K562 (cell line): Measurements from ENCODE around the gene C3orf70. TPM values are rescaled to one million over a fixed set of nuclear protein-coding genes. Genes with fewer than 3 reads are reported as not detected.

Experiments used
- ATAC-seq: fragments of 200-7000 bp; cut with Tn5 transposase; 3 replicates; pipeline ENCODE4 v1.9.1; 2020; ENCODE audit warnings: moderate library complexity
- BruUV-seq: library from RNA; stranded (reverse); fragments of 400-500 nt; replicated peaks from 2 replicates; lab custom pipeline; 2021; lab: Mats Ljungman, UMichigan
- CTCF ChIA-PET: fragments of 300-600 bp; formaldehyde crosslinking; extraction: SDS; loops from one replicate; lab custom pipeline; 2021; ENCODE audit warnings: low intra/inter-chr PET ratio; lab: Yijun Ruan, JAX
- POLR2A ChIA-PET: fragments of 300-600, 350-650 bp; sonication (Branson Sonifier 250); formaldehyde crosslinking; extraction: SDS; loops from one replicate; lab custom pipeline; 2021; ENCODE audit warnings: antibody characterized with exemption, inconsistent platforms; lab: Yijun Ruan, JAX
- DNase-seq, 4 experiments: peaks; one replicate each; pipeline versions ENCODE4 v3.0.0 to v3.0.0-alpha.2; 2011 to 2018; ENCODE audit warnings: low spot score in 3 of 4, mixed read lengths in 3 of 4; ENCODE audit errors: extremely low read depth in 1 of 4
- FAIRE-seq: peaks from 2 replicates; lab custom pipeline; 2011; peaks lifted over from hg19 to GRCh38; lab: Jason Lieb, UNC
- H2AFZ ChIP-seq: 2 replicates; pipeline ENCODE4 v1.6.0; 2011; ENCODE audit warnings: low read depth, low read length, control low read depth, inconsistent platforms
- H3K27ac ChIP-seq: fragments of 200-600 bp; 3 replicates; pipeline ENCODE4 v1.8.0; 2011; ENCODE audit warnings: low read depth, mild to moderate bottlenecking, control low read depth, inconsistent platforms, low read length, moderate library complexity, mixed read lengths; ENCODE audit errors: extremely low read depth
- H3K27me3 ChIP-seq, 2 experiments: fragments of 300-600 bp in 1 of 2; 2 replicates in 1 of 2; 3 replicates in 1 of 2; pipeline versions ENCODE4 v1.6.0 to v1.8.0; 2011; ENCODE audit warnings: inconsistent platforms in 2 of 2, low read length in 2 of 2, mild to moderate bottlenecking in 1 of 2, mixed read lengths in 1 of 2, moderate library complexity in 1 of 2; ENCODE audit not compliant: control insufficient read depth in 2 of 2, insufficient read depth in 2 of 2
- H3K36me3 ChIP-seq: fragments of 300-600 bp; 3 replicates; pipeline ENCODE4 v1.8.0; 2011; ENCODE audit warnings: mild to moderate bottlenecking, low read length, inconsistent platforms; ENCODE audit not compliant: control insufficient read depth, insufficient read depth
- H3K4me1 ChIP-seq, 2 experiments: fragments of 200-600 bp in 1 of 2; replicated peaks in 1 of 2; 2 replicates in 1 of 2; 3 replicates in 1 of 2; pipeline versions ENCODE4 v1.5.1 to v1.8.0; 2011; ENCODE audit warnings: inconsistent platforms in 2 of 2, low read length in 2 of 2, mild to moderate bottlenecking in 1 of 2, mixed read lengths in 1 of 2, moderate library complexity in 1 of 2; ENCODE audit not compliant: control insufficient read depth in 2 of 2, insufficient read depth in 2 of 2
- H3K4me2 ChIP-seq: 2 replicates; pipeline ENCODE4 v1.6.1; 2011; ENCODE audit warnings: low read length, control low read depth, inconsistent platforms, mixed read lengths; ENCODE audit not compliant: insufficient read depth
- H3K4me3 ChIP-seq: fragments of 200-600 bp; sonication (generic), shearing (Covaris generic); 2 replicates; pipeline ENCODE4 v1.5.1; 2016; ENCODE audit warnings: control low read depth, inconsistent platforms
- H3K79me2 ChIP-seq: fragments of 200-600 bp; 3 replicates; pipeline ENCODE4 v1.8.0; 2011; ENCODE audit warnings: low read length, inconsistent platforms; ENCODE audit not compliant: control insufficient read depth, insufficient read depth
- H3K9ac ChIP-seq, 2 experiments: 2 replicates each; pipeline versions ENCODE4 v1.6.0 to v1.6.1; 2011; ENCODE audit warnings: low read depth in 2 of 2, low read length in 2 of 2, control low read depth in 1 of 2, inconsistent platforms in 1 of 2, mild to moderate bottlenecking in 1 of 2, mixed read lengths in 1 of 2; ENCODE audit not compliant: insufficient read depth in 1 of 2
- H3K9me1 ChIP-seq: one replicate; pipeline ENCODE4 v1.6.0; 2011; ENCODE audit warnings: inconsistent platforms, mild to moderate bottlenecking, low read length, moderate library complexity; ENCODE audit not compliant: control insufficient read depth, insufficient read depth
- H3K9me3 ChIP-seq: replicated peaks from 2 replicates; pipeline ENCODE4 v1.5.1; 2011; ENCODE audit warnings: low read depth, low read length, inconsistent platforms; ENCODE audit not compliant: control insufficient read depth, insufficient read depth
- H4K20me1 ChIP-seq: replicated peaks from 2 replicates; pipeline ENCODE4 v1.6.1; 2011; ENCODE audit warnings: low read length, inconsistent platforms, mixed read lengths; ENCODE audit not compliant: control insufficient read depth, insufficient read depth
- BDP1 ChIP-seq: IDR thresholded peaks from 3 replicates; pipeline ENCODE4 v1.6.1; 2011; ENCODE audit not compliant: insufficient read length, insufficient read depth
- GTF2A2 ChIP-seq: IDR thresholded peaks from 2 replicates; pipeline ENCODE4 v1.6.1; 2016; ENCODE audit warnings: mild to moderate bottlenecking, missing genetic modification characterization, missing compliant biosample characterization
- HMG20A ChIP-seq: fragments of 450-650 bp; formaldehyde crosslinking; conservative IDR thresholded peaks from 2 replicates; pipeline ENCODE4 v1.4.0; 2020; ENCODE audit warnings: mild to moderate bottlenecking, mixed read lengths
- IFI16 ChIP-seq: fragments of 250-450 bp; sonication (Bioruptor Pico); IDR thresholded peaks from 2 replicates; pipeline ENCODE4 v2.1.2; 2022; ENCODE audit warnings: mild to moderate bottlenecking, inconsistent platforms
- MECOM ChIP-seq: fragments of 250-450 bp; sonication (Bioruptor Pico); IDR thresholded peaks from 2 replicates; pipeline ENCODE4 v1.8.0; 2022; ENCODE audit warnings: inconsistent platforms
- POLR2B ChIP-seq: fragments of 450-650 bp; IDR thresholded peaks from 2 replicates; pipeline ENCODE4 v1.6.1; 2018; ENCODE audit warnings: low read depth; ENCODE audit not compliant: partially characterized antibody
- PTBP1 ChIP-seq: fragments of 200-400 bp; formaldehyde crosslinking; IDR thresholded peaks from 2 replicates; pipeline ENCODE4 v1.6.1; 2017; ENCODE audit warnings: low read depth, low read length
- ZBTB7A ChIP-seq: IDR thresholded peaks from 2 replicates; pipeline ENCODE4 v1.6.1; 2011; ENCODE audit warnings: low read depth, mild to moderate bottlenecking, low read length, moderate library complexity, borderline replicate concordance; ENCODE audit not compliant: control insufficient read depth
- ZNF134 ChIP-seq: fragments of 250-450 bp; sonication (Bioruptor Pico); conservative IDR thresholded peaks from 2 replicates; pipeline ENCODE4 v1.4.0; 2020
- ZNF316 ChIP-seq: fragments of 450-650 bp; IDR thresholded peaks from 2 replicates; pipeline ENCODE4 v1.6.1; 2016
- ZNF347 ChIP-seq: fragments of 450-650 bp; formaldehyde crosslinking; IDR thresholded peaks from 2 replicates; pipeline ENCODE4 v1.4.0; 2020; ENCODE audit warnings: low read depth, mild to moderate bottlenecking, moderate library complexity
- WGBS: fragments of 100-300 bp; shearing (Covaris generic); methylation state at CpG from one replicate; pipeline ENCODE4 v1.1.6; 2016; ENCODE audit warnings: low coverage, mixed read lengths; ENCODE audit not compliant: insufficient coverage; ENCODE audit errors: missing lambda C conversion rate; 5-methylcytosine and 5-hydroxymethylcytosine counted together
- in situ Hi-C: fragments of 300-500 bp; cut with MboI; formaldehyde crosslinking; loops from 4 replicates; pipeline ENCODE4 v1.15.0; 2018; ENCODE audit warnings: inconsistent platforms, mixed read lengths
- intact Hi-C: fragments of 100-400 bp; cut with micrococcal nuclease; formaldehyde crosslinking; loops from 2 replicates; pipeline ENCODE4 v1.14.2; 2022
- polyA plus RNA-seq, 8 experiments: library from polyadenylated mRNA; depleted of rRNA in 4 of 8; stranded (reverse) in 5 of 8; unstranded in 3 of 8; fragments of >200 nt; fragmentation: Nextera tagmentation in 2 of 8; fragmentation: Illumina TruSeq in 1 of 8; extraction: Ambion mirVana in 2 of 8; extraction: Trizol in 1 of 8; gene quantifications; 2 replicates each; pipeline versions ENCODE4 v1.2.1 to v1.2.3, GENCODE V29; 2011 to 2014; ENCODE audit warnings: inconsistent platforms in 1 of 8, missing spikeins in 1 of 8
- total RNA-seq, 7 experiments: library from RNA; depleted of rRNA in 6 of 7; stranded (reverse); fragments of >200 nt in 6 of 7; fragmentation: Illumina TruSeq in 2 of 7; extraction: Trizol in 2 of 7; gene quantifications; 2 replicates each; pipeline versions ENCODE4 v1.2.1 to v1.2.3, GENCODE V29; 2011 to 2021; ENCODE audit warnings: low replicate concordance in 1 of 7

The C3orf70 gene
- total and polyA plus RNA-seq, 9 of the 15 experiments (the other 6 are each of a cell fraction or from before 2014, with no cell fraction given), result 0.01 to 0.04 (median 0.03) TPM; not detected in 6

DNA sequence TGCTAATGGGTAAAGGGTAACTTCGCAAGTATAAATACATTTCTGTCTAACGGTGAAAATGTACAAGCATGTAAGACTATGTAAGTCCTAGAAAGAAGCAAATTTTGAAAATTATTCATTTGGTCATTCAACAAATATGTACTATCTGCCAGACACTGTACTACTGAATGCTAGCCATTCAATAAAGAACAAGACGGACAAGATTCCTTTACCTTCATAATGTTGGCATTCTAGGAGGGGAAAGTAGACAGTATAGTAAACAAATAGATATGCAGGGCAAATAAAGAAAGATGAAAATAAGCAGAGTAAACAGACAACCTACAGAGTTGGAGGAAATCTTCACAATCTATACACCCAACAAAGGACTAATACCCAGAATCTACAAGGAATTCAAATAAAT lies 32.7 kb downstream of the C3orf70 start:
- Histone ChIP-seq H4K20me1 (no peaks in the 10 kb centered on the region), H3K4me3 (no peak overlapping the region), H3K9me1 (no peaks in the 10 kb centered on the region), H3K4me2 (no peak overlapping the region), H2AFZ (no peak overlapping the region), H3K9ac (no peak overlapping the region), H3K36me3 (no peaks in the 10 kb centered on the region), H3K4me1 (no peaks in the 10 kb centered on the region), H3K79me2 (no peaks in the 10 kb centered on the region), H3K27me3 (peaks cover 6 to 24% of the 10 kb centered on the region in 2 experiments; a peak in 4 of 5 replicates), H3K27ac (no peak overlapping the region), H3K9me3 (no peaks in the 10 kb centered on the region)
- intact Hi-C loops, result no loop called here
- TF ChIP-seq HMG20A (CRISPR knock-in tag), result no peak
- no peak for TF ChIP-seq MECOM
- no peak for TF ChIP-seq ZNF347 (CRISPR knock-in tag)
- TF ChIP-seq ZBTB7A, result no peak
- TF ChIP-seq ZNF134 (CRISPR knock-in tag), result no peak
- no peak for TF ChIP-seq GTF2A2 (tag)
- TF ChIP-seq PTBP1, result no peak
- TF ChIP-seq BDP1, result no peak
- no peak for TF ChIP-seq ZNF316
- TF ChIP-seq POLR2B, result no peak
- TF ChIP-seq IFI16 (CRISPR knock-in tag), result no peak
- CTCF ChIA-PET, result no interaction called here
- no peak for FAIRE-seq
- POLR2A ChIA-PET, result no interaction called here
- no peak for DNase-seq
- in situ Hi-C loops, result no loop called here
- WGBS, result 3% methylated on average over 3 of the region's 3 CpGs
- no TSS peak for BruUV-seq
- no peak for ATAC-seq
